Ureter (tissue), 1 donor: Measurements from ENCODE around the gene MUC2. TPM values are rescaled to one million over a fixed set of nuclear protein-coding genes. Genes with fewer than 3 reads are reported as not detected.
"Not testable (repeated sequence)": the region's sequence is repeated elsewhere in the genome, so short reads cannot be mapped to it uniquely, and the experiment has no call there.

ENCODE experiments used
- DNase-seq: peaks from one replicate; pipeline ENCODE4 v3.0.0-alpha.2; 2020; ENCODE audit warnings: low spot score
- total RNA-seq: library from RNA; stranded (reverse); gene quantifications from one replicate; pipeline ENCODE4 v1.2.4, GENCODE V29; 2023
- donor health status: DM: yes; HTN: yes; CAD: no.

The MUC2 gene
- total RNA-seq, 1 donor from 2014 or later: 0.39 TPM

- no peak for DNase-seq
Measured at GRCh38 chr11:1104411-1105182, 29.9 kb downstream of the MUC2 start.

GRCh38 chr11:1105183-1105565 is 30.5 kb downstream of the MUC2 start:
- no peak for DNase-seq

- DNase-seq: no peak
Measured at GRCh38 chr11:1106387-1106786, 31.7 kb downstream of the MUC2 start.

- no peak for DNase-seq
Measured at GRCh38 chr11:1107316-1108245, 32.9 kb downstream of the MUC2 start.

GRCh38 chr11:1108246-1108900 is 33.7 kb downstream of the MUC2 start:
- no peak for DNase-seq

GRCh38 chr11:1109101-1109917 is 34.6 kb downstream of the MUC2 start:
- no peak for DNase-seq

GRCh38 chr11:1109918-1110705 is 35.4 kb downstream of the MUC2 start:
- no peak for DNase-seq

GRCh38 chr11:1111545-1112212 is 37.0 kb downstream of the MUC2 start:
- no peak for DNase-seq

- no peak for DNase-seq
Measured at GRCh38 chr11:1112351-1113191, 37.9 kb downstream of the MUC2 start.

GRCh38 chr11:1113405-1114201 is 38.9 kb downstream of the MUC2 start:
- DNase-seq: no peak

GRCh38 chr11:1115292-1115691 is 40.6 kb downstream of the MUC2 start:
- DNase-seq: not testable (repeated sequence)

GRCh38 chr11:1116104-1116503 is 41.4 kb downstream of the MUC2 start:
- no peak for DNase-seq

- DNase-seq: no peak
Measured at GRCh38 chr11:1116666-1117390, 42.2 kb downstream of the MUC2 start.

- no peak for DNase-seq
Measured at GRCh38 chr11:1117992-1118391, 43.3 kb downstream of the MUC2 start.

- DNase-seq: no peak
Measured at GRCh38 chr11:1118755-1119603, 44.3 kb downstream of the MUC2 start.

- no peak for DNase-seq
Measured at GRCh38 chr11:1119604-1120146, 45.0 kb downstream of the MUC2 start.
